Measurements from ENCODE around the gene ADAM15.

The ADAM15 gene

DNA sequence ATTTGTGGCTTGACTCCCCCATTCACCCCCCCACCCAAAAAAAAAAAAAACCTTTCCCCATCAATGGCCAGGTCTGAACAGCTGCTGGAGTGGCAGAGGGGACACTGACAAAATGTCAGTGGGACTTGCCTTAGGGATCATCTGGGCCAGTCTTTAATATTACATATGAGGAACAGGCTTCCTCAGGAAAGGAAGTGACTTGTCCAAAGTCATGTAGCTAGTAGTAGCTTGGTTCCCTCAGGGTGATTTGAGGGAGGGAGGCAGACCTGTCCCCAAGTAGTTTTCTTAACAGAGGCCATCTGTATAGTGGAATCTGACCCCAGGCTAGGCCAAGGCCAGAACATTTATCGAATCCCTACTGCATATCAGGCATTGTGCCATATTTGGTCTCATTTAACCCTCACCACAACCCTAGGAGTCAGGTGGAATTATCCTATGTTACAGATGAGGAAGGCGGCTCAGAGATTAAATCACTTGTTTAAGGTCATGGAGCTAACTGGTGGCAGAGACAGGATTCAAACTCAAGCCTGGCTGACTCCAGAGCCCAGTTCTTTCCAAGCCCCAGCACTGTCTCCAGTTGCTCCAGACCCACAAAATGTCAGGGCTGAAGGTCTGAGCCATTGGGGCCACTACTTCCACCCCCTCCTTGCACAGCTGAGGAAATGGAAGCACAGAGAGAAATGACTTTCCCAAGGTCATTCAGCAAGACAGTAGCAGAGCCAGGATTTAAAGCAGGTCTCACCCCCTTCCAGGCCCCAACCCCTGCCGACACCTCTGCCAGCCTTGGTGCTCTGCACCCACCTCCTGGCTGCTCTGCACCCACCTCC, 38.1 kb upstream of the ADAM15 start:
- H3K4me3 ChIP-seq (replicated peaks; ENCODE audit: low read depth, low read length), result no peak overlapping the region
- no peak for DNase-seq (ENCODE audit: extremely low read depth, low read depth)
- TF ChIP-seq, protein P1, sequence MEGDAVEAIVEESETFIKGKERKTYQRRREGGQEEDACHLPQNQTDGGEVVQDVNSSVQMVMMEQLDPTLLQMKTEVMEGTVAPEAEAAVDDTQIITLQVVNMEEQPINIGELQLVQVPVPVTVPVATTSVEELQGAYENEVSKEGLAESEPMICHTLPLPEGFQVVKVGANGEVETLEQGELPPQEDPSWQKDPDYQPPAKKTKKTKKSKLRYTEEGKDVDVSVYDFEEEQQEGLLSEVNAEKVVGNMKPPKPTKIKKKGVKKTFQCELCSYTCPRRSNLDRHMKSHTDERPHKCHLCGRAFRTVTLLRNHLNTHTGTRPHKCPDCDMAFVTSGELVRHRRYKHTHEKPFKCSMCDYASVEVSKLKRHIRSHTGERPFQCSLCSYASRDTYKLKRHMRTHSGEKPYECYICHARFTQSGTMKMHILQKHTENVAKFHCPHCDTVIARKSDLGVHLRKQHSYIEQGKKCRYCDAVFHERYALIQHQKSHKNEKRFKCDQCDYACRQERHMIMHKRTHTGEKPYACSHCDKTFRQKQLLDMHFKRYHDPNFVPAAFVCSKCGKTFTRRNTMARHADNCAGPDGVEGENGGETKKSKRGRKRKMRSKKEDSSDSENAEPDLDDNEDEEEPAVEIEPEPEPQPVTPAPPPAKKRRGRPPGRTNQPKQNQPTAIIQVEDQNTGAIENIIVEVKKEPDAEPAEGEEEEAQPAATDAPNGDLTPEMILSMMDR (IDR thresholded peaks at IDR 0.05; ENCODE audit: low read depth, low read length, missing control alignments), result no peak

DNA sequence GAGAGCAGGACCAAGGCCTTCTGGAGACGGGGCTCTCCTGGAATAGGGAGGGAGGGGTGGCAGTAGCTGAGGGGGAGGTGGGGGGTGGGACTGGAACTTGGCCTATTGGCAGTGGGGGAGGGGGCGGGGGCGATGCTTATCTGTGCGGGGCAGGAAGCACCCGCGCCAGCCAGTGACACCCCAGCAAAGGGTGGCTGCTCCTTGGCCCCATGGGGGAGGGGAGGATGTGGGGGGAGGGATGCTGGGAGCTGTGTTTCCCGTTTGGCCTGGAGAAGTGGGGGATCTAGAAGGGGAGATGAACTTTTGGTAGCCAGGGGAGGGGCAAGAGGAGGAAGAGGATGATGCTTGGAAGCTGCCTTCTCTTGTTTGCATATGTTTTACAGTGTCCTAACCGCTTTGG, 37.5 kb upstream of the ADAM15 start:
- TF ChIP-seq, protein P1 (IDR thresholded peaks at IDR 0.05; ENCODE audit: low read depth, low read length, missing control alignments), result no peak
- H3K4me3 ChIP-seq (replicated peaks; ENCODE audit: low read depth, low read length), result no peak overlapping the region
- no peak for DNase-seq (ENCODE audit: extremely low read depth, low read depth)

DNA sequence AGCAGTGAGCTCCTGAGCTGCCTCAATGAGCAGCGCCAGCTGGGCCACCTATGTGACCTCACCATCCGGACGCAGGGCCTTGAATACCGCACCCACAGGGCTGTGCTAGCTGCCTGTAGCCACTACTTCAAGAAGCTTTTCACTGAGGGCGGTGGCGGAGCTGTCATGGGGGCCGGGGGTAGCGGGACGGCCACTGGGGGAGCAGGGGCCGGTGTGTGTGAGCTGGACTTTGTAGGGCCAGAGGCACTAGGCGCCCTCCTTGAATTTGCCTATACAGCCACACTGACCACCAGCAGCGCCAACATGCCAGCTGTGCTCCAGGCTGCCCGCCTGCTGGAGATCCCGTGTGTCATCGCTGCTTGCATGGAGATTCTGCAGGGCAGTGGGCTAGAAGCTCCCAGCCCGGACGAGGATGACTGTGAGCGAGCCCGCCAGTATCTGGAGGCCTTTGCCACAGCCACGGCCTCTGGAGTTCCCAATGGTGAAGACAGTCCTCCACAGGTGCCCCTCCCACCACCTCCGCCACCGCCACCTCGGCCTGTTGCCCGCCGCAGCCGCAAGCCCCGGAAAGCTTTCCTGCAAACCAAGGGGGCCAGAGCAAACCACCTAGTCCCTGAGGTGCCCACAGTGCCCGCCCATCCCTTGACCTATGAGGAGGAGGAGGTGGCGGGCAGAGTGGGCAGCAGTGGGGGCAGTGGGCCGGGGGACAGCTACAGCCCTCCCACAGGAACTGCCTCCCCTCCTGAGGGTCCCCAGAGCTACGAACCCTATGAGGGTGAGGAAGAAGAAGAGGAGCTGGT, 36.2 kb upstream of the ADAM15 start:
- DNase-seq (ENCODE audit: extremely low read depth, low read depth), result no peak
- no peak overlapping the region for H3K4me3 ChIP-seq (replicated peaks; ENCODE audit: low read depth, low read length)
- TF ChIP-seq, protein P1 (IDR thresholded peaks at IDR 0.05; ENCODE audit: low read depth, low read length, missing control alignments), result no peak

DNA sequence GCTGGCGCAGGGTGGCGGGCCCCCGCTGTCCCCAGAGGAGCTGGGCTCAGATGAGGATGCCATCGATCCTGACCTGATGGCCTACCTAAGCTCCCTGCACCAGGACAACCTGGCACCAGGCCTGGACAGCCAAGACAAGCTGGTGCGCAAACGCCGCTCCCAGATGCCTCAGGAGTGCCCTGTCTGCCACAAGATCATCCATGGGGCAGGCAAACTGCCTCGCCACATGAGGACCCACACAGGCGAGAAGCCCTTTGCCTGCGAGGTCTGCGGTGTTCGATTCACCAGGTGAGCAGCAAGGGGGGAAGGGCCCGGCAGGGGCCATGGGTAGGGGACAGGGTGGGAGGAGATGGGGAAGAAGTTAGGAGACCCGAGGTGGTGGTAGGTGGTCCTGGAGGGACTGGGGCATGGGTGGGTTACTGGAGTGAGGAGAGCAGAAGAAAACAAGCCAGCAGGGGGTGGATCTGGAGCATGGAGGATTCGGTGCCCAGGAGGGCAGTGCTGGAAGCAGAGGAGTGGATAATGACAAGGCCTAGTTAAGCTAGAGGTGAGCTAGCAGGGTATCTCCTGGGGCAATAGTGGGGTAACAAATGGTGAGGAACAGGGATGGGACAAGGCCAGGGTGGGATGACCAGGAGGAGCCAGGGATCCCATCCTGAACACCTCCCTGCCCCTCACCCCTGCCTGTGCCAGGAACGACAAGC, 35.4 kb upstream of the ADAM15 start:
- DNase-seq (ENCODE audit: extremely low read depth, low read depth), result no peak
- no peak overlapping the region for H3K4me3 ChIP-seq (replicated peaks; ENCODE audit: low read depth, low read length)
- TF ChIP-seq, protein P1 (IDR thresholded peaks at IDR 0.05; ENCODE audit: low read depth, low read length, missing control alignments), result no peak

DNA sequence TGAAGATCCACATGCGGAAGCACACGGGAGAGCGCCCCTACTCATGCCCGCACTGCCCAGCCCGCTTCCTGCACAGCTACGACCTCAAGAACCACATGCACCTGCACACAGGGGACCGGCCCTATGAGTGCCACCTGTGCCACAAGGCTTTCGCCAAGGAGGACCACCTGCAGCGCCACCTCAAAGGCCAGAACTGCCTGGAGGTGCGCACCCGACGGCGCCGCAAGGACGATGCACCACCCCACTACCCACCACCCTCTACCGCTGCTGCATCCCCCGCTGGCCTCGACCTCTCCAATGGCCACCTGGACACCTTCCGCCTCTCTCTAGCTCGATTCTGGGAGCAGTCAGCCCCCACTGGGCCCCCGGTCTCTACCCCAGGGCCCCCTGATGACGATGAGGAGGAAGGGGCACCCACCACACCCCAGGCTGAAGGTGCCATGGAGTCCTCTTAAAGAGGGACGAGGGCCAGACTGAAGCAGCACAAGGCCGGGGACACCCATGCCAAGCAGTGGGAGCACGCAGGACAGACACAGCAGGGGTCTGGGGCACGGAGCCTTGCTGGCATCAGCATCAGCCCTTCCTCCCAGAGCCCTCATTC, 34.8 kb upstream of the ADAM15 start:
- TF ChIP-seq, protein P1 (IDR thresholded peaks at IDR 0.05; ENCODE audit: low read depth, low read length, missing control alignments), result no peak
- no peak overlapping the region for H3K4me3 ChIP-seq (replicated peaks; ENCODE audit: low read depth, low read length)

More for the DNA sequence above, 34.8 kb upstream of the ADAM15 start:
- no peak for DNase-seq (ENCODE audit: extremely low read depth, low read depth)
